Hair follicular keratinocyte (primary cell): ENCODE data around the gene TUNAR. TPM values are rescaled to one million over a fixed set of nuclear protein-coding genes. Genes with fewer than 3 reads are reported as not detected.

Experiments
- total RNA-seq: library from RNA; depleted of rRNA; stranded (reverse); fragments of >200 nt; gene quantifications from 2 replicates; pipeline ENCODE4 v1.2.3, GENCODE V29; 2015

Gene TUNAR
- not detected in 2 replicates for total RNA-seq

DNA sequence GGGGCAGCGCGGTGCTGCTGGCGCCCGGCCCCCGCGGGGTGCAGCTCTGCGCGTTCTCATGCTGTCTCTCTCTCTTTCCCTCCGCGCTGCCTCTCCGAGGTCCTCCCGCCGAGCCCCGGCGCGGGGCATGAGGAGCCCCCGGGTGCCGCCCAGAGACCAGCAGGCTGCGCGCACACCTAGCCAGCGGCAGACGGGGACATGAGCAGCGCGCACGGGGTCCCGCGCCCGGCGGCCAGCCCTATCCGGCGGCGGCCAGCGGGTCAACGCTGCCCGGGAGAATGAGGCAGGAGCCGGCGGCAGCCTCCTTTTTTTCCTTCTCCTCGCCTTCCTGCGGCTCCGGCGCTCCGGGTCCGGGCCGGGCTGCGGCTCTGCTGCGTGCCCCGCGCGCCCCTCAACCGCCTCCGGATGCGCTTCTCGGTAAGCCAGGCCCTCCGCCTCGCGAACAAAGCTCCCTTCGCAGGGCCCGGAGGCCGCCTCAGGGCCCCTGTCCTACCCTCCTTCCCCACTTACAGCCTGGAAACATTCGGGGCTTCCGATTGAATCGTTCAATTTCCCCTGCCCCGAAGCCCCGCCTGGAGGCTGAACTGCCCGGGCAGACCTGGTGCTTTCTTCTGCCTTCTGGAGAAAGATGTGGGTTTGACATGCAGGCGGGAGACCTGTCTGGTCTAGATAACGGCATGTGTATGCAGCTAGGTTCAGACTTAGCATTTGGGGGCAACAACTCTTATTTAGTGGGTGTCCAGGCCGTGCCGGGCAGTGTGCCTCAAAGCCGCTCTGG is at the start of gene TUNAR:
TSS of gene TUNAR (plus strand) at position 72 of the 778 bp plus-strand sequence.

Other genes with a start within 250 kb of the TUNAR start
- not detected in 2 replicates for gene TCL1B, start 190.4 kb upstream of the TUNAR start, total RNA-seq
- gene TCL1A, start 162.7 kb upstream of the TUNAR start, total RNA-seq, result not detected in 2 replicates
- 0.57 and 1.1 TPM in 2 replicates for gene C14orf132, start 162.5 kb downstream of the TUNAR start, total RNA-seq